Measurements from ENCODE around the gene ANXA8L1. TPM values are rescaled to one million over a fixed set of nuclear protein-coding genes. Genes with fewer than 3 reads are reported as not detected.
"Not testable (repeated sequence)": the region's sequence is repeated elsewhere in the genome, so short reads cannot be mapped to it uniquely, and the experiment has no call there.

ANXA8L1 gene
- total RNA-seq (2014; rRNA removed; shearing (Covaris generic)): not detected in 2 replicates

GRCh38 chr10:46375406-46375805 lies at the start of gene ANXA8L1:
Gene ANXA8L1 (plus strand): TSS chr10:46375776. CDS start chr10:46375852, 76 bp downstream.
- DNase-seq (ENCODE audit: low spot score): not testable (repeated sequence)

GRCh38 chr10:46326066-46326465 lies 49.5 kb upstream of the ANXA8L1 start:
- DNase-seq (ENCODE audit: low spot score): no peak

- no peak for DNase-seq (ENCODE audit: low spot score)
Measured at GRCh38 chr10:46326971-46327370, 48.6 kb upstream of the ANXA8L1 start.

DNA sequence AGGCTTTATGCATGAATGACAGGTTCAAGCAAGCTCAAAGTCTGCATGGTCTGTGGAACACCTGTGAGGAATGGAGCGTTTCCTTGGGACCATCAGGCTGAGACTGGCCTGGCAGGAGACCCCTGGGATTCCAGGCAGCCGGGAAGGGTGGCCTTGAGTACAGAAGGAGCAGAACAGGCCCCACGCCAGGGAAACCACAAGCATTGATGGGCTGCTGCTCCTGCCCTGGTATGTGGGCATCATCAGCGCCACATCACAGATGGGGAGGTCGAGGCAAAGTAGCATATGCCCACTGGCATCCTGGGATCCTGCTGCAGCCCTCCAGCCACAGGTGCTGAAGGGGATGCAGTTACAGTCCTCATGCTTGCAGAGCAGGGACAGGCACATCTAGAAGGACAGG lies 47.9 kb upstream of the ANXA8L1 start:
- DNase-seq (ENCODE audit: low spot score): no peak

DNA sequence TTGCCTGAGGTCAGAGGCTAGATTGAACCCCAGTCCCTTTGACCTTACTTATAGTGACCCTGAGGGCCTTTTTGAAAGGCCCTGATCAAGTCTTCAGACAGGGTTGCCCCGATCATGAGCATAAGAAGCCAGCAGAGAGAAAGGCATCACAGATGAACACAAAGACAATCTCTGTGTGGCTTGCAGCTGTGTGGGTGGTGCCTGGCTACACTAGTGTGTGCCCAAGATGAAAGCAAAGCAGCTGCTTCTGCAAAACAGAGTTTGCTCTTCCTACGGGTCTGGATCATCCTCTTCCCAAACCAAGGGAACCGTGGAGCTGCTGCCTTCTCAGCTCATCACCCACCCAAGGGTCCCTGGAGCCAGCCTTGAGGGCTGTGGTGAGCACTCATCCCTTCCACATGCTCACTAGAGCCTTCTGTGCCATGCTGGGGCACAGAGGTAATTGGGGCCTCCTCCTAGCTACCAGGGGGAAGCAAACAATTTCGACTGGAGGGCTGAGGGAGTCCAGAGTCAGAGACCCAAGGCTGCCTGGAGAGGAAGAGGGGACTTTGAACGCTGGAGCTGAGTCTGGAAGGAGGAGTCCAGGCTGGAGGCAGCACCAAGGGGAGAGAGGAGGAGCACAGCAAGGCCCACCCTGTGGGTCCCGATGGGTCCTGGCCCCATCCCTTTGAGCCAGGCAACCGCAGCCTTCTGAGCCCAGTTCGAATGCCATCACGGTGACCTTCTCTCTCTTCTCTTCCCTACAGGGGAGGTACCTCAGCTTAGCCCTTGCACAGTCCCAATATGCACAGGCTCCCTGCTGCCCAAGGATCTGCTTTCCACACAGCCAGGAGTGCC lies 46.5 kb upstream of the ANXA8L1 start:
- no peak for DNase-seq (ENCODE audit: low spot score)

GRCh38 chr10:46329690-46330016 lies 45.9 kb upstream of the ANXA8L1 start:
- DNase-seq (ENCODE audit: low spot score): no peak

DNA sequence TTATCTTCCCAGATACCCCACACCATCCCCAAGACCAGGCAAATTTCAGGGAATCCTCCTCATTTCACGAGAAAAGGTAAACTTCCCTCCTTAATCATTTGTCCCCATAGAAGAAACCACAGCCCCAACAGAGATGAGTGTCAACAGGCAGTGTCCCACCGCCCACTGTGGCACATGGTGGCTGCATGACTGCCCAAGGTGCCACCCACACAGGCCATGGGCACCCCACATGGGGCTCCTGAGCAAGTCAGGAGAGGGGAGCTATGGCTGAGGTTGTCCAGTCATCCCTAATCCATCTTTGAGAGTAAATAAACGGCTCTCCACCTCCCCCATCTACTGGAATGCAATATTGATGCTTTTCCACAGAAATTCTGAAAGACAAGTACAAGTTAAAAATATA lies 44.7 kb upstream of the ANXA8L1 start:
- no peak for DNase-seq (ENCODE audit: low spot score)

DNA sequence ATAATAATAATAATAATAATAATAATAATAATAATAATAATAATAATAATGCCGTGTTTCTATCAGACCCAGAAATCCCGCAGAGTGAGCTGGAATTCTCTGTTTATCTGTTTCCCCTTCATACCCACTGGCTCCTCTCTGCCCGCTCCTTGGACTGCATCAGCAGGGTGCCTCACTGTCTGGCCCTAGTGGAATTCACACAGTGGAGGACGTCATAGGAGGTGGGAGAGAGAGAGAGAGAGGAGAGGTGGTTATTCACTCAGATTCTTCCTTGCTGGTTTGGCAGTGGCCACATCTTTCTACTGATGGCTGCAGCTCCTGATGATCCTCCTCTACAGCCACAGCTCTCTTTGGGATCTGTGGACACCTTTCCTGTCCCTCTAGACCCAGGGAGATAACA lies 10.1 kb upstream of the ANXA8L1 start:
- DNase-seq (ENCODE audit: low spot score): not testable (repeated sequence)

DNA sequence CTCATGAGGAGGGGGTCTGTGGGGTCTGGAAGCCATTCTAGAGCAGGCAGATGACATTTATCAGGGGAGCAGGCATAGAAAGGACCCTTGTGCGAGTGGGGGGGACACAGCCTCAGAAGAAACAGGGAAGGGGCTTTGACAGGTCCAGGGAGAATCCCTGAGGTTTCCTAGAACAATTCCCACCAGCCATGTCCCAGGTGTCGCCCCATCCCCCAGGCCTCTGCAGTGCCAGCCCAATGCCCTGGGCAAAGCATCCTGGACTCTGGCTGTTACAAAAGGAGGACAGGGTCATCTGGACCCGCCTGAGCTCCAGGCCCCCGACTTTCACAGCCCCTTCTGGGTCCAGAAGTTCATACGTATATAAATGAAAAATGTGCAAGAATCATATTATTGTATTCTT lies 8.4 kb upstream of the ANXA8L1 start:
- DNase-seq (ENCODE audit: low spot score): not testable (repeated sequence)

- not testable (repeated sequence) for DNase-seq (ENCODE audit: low spot score)
Measured at GRCh38 chr10:46367666-46368240, 7.8 kb upstream of the ANXA8L1 start.

- not testable (repeated sequence) for DNase-seq (ENCODE audit: low spot score)
Measured at GRCh38 chr10:46368956-46369355, 6.6 kb upstream of the ANXA8L1 start.

DNA sequence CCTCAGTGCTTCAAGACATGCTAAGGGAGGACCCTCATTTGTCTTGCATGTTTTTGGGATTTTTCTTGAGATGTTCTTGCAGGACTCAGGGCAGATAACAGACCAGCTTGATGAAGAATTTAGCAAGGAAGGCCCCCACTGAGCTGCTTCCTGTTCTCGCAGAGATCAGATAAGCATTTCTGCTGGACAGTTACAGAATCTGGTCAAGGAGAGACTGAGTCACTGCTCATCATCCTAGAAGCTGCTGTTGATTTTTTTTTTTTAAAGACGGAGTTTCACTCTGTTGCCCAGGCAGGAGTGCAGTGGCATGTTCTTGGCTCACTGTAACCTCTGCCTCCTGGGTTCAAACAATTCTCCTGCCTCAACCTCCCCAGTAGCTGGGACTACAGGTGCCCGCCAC lies 1.2 kb upstream of the ANXA8L1 start:
- DNase-seq (ENCODE audit: low spot score): not testable (repeated sequence)

- DNase-seq (ENCODE audit: low spot score): not testable (repeated sequence)
Measured at GRCh38 chr10:46377022-46377421, 1.4 kb downstream of the ANXA8L1 start.

DNA sequence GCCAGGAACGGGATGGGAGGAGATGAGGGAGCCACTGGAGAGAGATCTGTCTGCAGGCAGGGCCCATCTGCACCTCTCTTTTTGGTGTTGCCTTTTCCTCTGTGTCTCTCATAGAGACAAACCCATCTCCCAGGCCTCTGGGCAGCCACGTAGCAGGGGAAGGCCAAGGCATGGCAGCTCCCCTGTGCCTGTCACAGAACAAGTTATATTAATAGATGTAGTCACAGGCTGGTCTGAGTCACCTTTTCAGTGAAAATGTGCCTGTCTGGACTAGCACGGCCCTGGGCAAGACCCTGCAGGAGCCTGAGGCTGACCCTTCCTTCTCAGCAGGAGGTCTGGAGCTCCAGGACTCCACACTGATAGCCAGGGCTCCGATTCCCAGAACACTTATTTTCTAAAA lies 2.1 kb downstream of the ANXA8L1 start:
- DNase-seq (ENCODE audit: low spot score): not testable (repeated sequence)

GRCh38 chr10:46378108-46378507 lies 2.5 kb downstream of the ANXA8L1 start:
- DNase-seq (ENCODE audit: low spot score): not testable (repeated sequence)

GRCh38 chr10:46379233-46379848 lies 3.8 kb downstream of the ANXA8L1 start:
- not testable (repeated sequence) for DNase-seq (ENCODE audit: low spot score)

- not testable (repeated sequence) for DNase-seq (ENCODE audit: low spot score)
Measured at GRCh38 chr10:46385858-46386257, 10.3 kb downstream of the ANXA8L1 start.

- not testable (repeated sequence) for DNase-seq (ENCODE audit: low spot score)
Measured at GRCh38 chr10:46386694-46387093, 11.1 kb downstream of the ANXA8L1 start.

GRCh38 chr10:46387309-46387902 lies 11.8 kb downstream of the ANXA8L1 start:
- not testable (repeated sequence) for DNase-seq (ENCODE audit: low spot score)

DNA sequence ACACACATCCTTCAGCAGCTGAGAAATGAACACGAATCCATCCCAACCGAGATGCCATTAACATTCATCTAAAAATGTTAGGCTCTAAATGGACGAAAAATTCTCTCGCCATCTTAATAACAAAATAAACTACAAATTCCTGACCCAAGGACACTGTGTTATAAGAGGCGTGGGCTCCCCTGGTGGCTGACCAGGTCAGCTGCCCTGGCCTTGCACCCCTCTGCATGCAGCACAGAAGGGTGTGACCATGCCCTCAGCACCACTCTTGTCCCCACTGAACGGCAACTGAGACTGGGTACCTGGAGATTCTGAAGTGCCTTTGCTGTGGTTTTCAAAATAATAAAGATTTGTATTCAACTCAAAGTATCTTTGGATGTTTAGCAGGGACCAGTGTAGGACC lies 15.8 kb downstream of the ANXA8L1 start:
- not testable (repeated sequence) for DNase-seq (ENCODE audit: low spot score)

GRCh38 chr10:46396441-46397279 lies 21.1 kb downstream of the ANXA8L1 start:
- peak; percentile 12 for DNase-seq (ENCODE audit: low spot score)
